GM12872 (cell line): ENCODE measurements around the gene SNRPN.

ENCODE experiments used
- TF ChIP-seq, protein P1 (sequence below): IDR thresholded peaks from 3 replicates; pipeline ENCODE4 v1.5.1; 2011; ENCODE audit warnings: low read depth, mild to moderate bottlenecking, low read length, moderate library complexity; ENCODE audit not compliant: insufficient read depth

SNRPN gene

DNA sequence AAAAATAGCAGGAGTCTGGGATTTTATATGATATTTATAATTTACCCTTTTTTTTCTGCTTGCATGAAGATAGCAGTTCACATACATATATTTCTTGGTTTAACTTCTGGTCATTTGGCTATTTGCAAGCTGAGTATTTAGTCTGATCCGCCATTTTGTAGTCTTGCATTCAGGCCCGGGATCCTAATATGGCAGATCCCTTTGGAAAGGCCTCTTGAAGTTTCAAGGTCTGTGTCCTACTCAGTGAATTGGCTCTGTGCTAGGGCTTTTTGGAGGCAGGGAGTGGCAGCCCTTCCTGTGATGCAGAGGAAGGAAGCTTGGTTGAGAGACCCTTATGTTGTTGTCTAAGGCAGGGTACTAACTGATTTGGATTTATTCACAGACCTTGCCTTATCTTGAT is 2.9 kb downstream of the SNRPN start:
- TF ChIP-seq, protein P1, sequence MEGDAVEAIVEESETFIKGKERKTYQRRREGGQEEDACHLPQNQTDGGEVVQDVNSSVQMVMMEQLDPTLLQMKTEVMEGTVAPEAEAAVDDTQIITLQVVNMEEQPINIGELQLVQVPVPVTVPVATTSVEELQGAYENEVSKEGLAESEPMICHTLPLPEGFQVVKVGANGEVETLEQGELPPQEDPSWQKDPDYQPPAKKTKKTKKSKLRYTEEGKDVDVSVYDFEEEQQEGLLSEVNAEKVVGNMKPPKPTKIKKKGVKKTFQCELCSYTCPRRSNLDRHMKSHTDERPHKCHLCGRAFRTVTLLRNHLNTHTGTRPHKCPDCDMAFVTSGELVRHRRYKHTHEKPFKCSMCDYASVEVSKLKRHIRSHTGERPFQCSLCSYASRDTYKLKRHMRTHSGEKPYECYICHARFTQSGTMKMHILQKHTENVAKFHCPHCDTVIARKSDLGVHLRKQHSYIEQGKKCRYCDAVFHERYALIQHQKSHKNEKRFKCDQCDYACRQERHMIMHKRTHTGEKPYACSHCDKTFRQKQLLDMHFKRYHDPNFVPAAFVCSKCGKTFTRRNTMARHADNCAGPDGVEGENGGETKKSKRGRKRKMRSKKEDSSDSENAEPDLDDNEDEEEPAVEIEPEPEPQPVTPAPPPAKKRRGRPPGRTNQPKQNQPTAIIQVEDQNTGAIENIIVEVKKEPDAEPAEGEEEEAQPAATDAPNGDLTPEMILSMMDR = no peak

DNA sequence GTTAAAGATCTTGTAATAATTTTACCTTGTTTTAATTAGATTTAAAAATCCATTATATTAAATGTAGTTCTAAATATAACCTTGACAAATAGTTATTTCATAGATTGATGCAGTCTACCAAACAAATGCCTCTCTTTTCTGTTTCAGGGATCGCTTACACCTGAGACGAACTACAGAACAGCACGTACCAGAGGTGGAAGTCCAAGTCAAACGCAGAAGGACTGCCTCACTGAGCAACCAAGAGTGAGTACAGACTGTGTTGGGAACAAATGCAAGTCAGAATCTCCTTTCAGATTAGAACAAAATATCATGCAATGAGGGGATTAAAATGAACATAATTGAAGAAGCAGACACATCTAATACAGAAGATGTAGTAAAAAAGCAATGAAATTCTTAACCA is 7.2 kb downstream of the SNRPN start:
- TF ChIP-seq, protein P1 = no peak

DNA sequence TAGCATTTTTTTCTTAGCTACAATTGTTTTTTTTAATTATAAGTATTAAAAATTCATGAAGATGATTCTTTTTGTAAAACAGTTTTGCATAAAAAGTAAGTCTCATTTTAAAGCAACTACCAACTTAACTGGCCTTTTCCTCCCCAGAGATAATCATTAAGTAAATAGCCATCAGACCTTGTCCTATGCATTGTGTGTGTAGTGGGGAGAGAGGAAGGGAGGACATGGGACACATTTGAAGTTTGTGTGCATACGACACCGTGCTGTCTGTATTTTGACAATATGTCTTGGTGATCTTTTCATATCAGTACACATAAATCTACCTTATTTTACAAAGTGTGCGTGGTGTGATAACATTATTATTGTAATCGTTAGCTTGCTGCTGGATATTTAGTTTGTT is 8.1 kb downstream of the SNRPN start:
- TF ChIP-seq, protein P1 = no peak

DNA sequence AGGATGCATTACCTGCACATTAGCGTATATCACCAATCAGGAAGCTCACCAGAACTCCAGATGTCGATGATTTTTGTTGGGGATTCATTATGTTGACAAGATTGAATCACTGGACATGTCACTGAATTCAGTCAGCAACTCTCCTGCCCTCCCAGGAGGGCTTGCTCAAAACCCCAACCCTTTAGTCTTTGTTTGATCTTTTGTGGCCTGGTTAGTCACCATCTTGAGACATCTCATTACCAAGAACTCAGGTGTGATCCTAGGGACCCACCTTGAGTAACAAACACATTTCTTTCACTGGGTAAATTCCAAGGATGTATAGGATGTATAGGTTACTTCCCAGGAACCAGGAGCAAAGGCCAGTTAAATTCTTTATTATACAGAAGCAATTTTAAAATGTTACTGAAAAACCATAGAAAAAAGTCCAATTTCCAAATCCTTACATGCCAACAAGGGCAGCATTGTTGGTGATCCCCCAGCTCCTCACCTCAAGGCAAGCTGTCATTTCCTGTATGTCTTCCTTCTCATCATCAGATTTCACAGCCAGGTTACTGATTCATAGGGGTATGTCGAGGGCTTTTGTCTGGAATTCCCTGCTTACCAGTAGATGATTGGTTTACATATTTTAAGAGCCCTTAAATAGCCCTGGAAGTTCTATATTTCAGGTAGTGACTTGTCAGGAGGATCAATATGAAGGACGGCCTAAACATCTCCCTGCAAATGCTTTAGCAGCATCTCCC is 11.7 kb downstream of the SNRPN start:
- TF ChIP-seq, protein P1 = no peak

DNA sequence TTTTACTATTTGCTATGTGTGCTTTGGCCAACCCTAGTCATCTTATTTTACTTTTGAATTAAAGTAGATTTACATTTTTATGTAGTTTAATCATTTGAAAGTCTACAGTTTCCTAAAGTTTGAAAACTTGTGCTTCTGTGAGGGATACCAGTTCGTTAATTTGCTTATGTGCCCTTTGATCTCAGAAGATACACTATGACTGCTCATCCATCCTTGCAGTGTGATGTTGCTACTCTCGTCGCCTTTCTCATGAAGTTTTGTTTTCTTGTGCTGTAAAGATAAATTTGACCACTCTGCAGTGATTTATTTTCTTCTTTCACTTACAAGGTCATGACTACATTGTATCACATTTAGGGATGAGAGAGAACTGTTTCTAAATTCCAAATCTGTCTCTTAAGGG is 16.3 kb downstream of the SNRPN start:
- TF ChIP-seq, protein P1 = no peak

- TF ChIP-seq, protein P1 = no peak
These were observed 17.0 kb downstream of the SNRPN start for GRCh38 chr15:24971772-24972171.

DNA sequence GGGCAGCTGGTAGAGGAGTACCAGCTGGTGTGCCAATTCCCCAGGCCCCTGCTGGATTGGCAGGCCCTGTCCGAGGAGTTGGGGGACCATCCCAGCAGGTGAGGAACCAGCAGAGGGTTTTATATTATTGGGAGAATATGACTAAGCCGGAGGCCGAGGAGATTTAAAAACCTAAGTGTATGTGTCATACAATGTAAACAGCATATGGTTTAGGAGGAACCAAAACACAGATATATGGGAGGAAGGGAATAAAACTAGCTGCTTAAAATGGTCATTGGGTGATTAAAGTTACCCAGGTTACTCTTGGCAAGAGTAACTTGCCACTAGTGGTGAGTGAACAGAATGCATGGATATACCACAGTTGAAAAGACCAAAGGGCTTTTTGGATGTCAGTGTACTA is 22.1 kb downstream of the SNRPN start:
- TF ChIP-seq, protein P1 = no peak
